Measurements from ENCODE around the gene FJX1.

Gene FJX1

GRCh38 chr11:35623621-35624168, 5.4 kb downstream of the FJX1 start:
- TF ChIP-seq POLR2AphosphoS5 (IDR thresholded peaks at IDR 0.05; ENCODE audit: low read depth, low read length) (no peak), POLR2A (IDR thresholded peaks at IDR 0.05; ENCODE audit: low read depth, low read length) (no peak), TAF1 (IDR thresholded peaks at IDR 0.05; ENCODE audit: borderline replicate concordance, low read depth, low read length) (no peak)
- FAIRE-seq (no peak), DNase-seq (ENCODE audit: insufficient read length) (no peak)

GRCh38 chr11:35624316-35624715, 6.1 kb downstream of the FJX1 start:
- TF ChIP-seq POLR2A (IDR thresholded peaks at IDR 0.05; ENCODE audit: low read depth, low read length), result no peak
- TF ChIP-seq TAF1 (IDR thresholded peaks at IDR 0.05; ENCODE audit: borderline replicate concordance, low read depth, low read length), result no peak
- TF ChIP-seq POLR2AphosphoS5 (IDR thresholded peaks at IDR 0.05; ENCODE audit: low read depth, low read length), result no peak
- no peak for FAIRE-seq
- DNase-seq (ENCODE audit: insufficient read length), result no peak

- FAIRE-seq (no peak), DNase-seq (ENCODE audit: insufficient read length) (no peak)
- no peak for TF ChIP-seq POLR2A (IDR thresholded peaks at IDR 0.05; ENCODE audit: low read depth, low read length)
- no peak for TF ChIP-seq TAF1 (IDR thresholded peaks at IDR 0.05; ENCODE audit: borderline replicate concordance, low read depth, low read length)
- no peak for TF ChIP-seq POLR2AphosphoS5 (IDR thresholded peaks at IDR 0.05; ENCODE audit: low read depth, low read length)
Observed at GRCh38 chr11:35624781-35625180, 6.5 kb downstream of the FJX1 start.

- FAIRE-seq (no peak), DNase-seq (ENCODE audit: insufficient read length) (no peak)
- TF ChIP-seq POLR2A (IDR thresholded peaks at IDR 0.05; ENCODE audit: low read depth, low read length) (no peak), POLR2AphosphoS5 (IDR thresholded peaks at IDR 0.05; ENCODE audit: low read depth, low read length) (no peak)
Observed at GRCh38 chr11:35626501-35626900, 8.2 kb downstream of the FJX1 start.

GRCh38 chr11:35629511-35629910, 11.3 kb downstream of the FJX1 start:
- TF ChIP-seq POLR2AphosphoS5 (IDR thresholded peaks at IDR 0.05; ENCODE audit: low read depth, low read length) (no peak), TAF1 (IDR thresholded peaks at IDR 0.05; ENCODE audit: borderline replicate concordance, low read depth, low read length) (no peak), POLR2A (IDR thresholded peaks at IDR 0.05; ENCODE audit: low read depth, low read length) (no peak)
- no peak for FAIRE-seq
- DNase-seq (ENCODE audit: insufficient read length), result no peak

GRCh38 chr11:35629914-35630313, 11.7 kb downstream of the FJX1 start:
- no peak for FAIRE-seq

GRCh38 chr11:35631891-35632290, 13.6 kb downstream of the FJX1 start:
- TF ChIP-seq POLR2A (IDR thresholded peaks at IDR 0.05; ENCODE audit: low read depth, low read length) (no peak), POLR2AphosphoS5 (IDR thresholded peaks at IDR 0.05; ENCODE audit: low read depth, low read length) (no peak), TAF1 (IDR thresholded peaks at IDR 0.05; ENCODE audit: borderline replicate concordance, low read depth, low read length) (no peak)
- DNase-seq (ENCODE audit: insufficient read length), result no peak
- no peak for FAIRE-seq

More at GRCh38 chr11:35629914-35630313, 11.7 kb downstream of the FJX1 start:
- TF ChIP-seq TAF1 (IDR thresholded peaks at IDR 0.05; ENCODE audit: borderline replicate concordance, low read depth, low read length) (no peak), POLR2A (IDR thresholded peaks at IDR 0.05; ENCODE audit: low read depth, low read length) (no peak), POLR2AphosphoS5 (IDR thresholded peaks at IDR 0.05; ENCODE audit: low read depth, low read length) (no peak)
- no peak for DNase-seq (ENCODE audit: insufficient read length)

- TF ChIP-seq POLR2A (IDR thresholded peaks at IDR 0.05; ENCODE audit: low read depth, low read length) (no peak), TAF1 (IDR thresholded peaks at IDR 0.05; ENCODE audit: borderline replicate concordance, low read depth, low read length) (no peak), POLR2AphosphoS5 (IDR thresholded peaks at IDR 0.05; ENCODE audit: low read depth, low read length) (no peak)
- DNase-seq (ENCODE audit: insufficient read length) (no peak), FAIRE-seq (peak; percentile 14)
Observed at GRCh38 chr11:35632301-35632700, 14.0 kb downstream of the FJX1 start.

- TF ChIP-seq POLR2AphosphoS5 (IDR thresholded peaks at IDR 0.05; ENCODE audit: low read depth, low read length) (no peak), POLR2A (IDR thresholded peaks at IDR 0.05; ENCODE audit: low read depth, low read length) (no peak), TAF1 (IDR thresholded peaks at IDR 0.05; ENCODE audit: borderline replicate concordance, low read depth, low read length) (no peak)
- DNase-seq (ENCODE audit: insufficient read length) (no peak), FAIRE-seq (no peak)
Observed at GRCh38 chr11:35633827-35634423, 15.7 kb downstream of the FJX1 start.

GRCh38 chr11:35635933-35636332, 17.7 kb downstream of the FJX1 start:
- TF ChIP-seq TAF1 (IDR thresholded peaks at IDR 0.05; ENCODE audit: borderline replicate concordance, low read depth, low read length) (no peak), POLR2AphosphoS5 (IDR thresholded peaks at IDR 0.05; ENCODE audit: low read depth, low read length) (no peak), POLR2A (IDR thresholded peaks at IDR 0.05; ENCODE audit: low read depth, low read length) (no peak)
- DNase-seq (ENCODE audit: insufficient read length) (no peak), FAIRE-seq (no peak)

- TF ChIP-seq POLR2A (IDR thresholded peaks at IDR 0.05; ENCODE audit: low read depth, low read length), result no peak
- no peak for TF ChIP-seq POLR2AphosphoS5 (IDR thresholded peaks at IDR 0.05; ENCODE audit: low read depth, low read length)
- TF ChIP-seq TAF1 (IDR thresholded peaks at IDR 0.05; ENCODE audit: borderline replicate concordance, low read depth, low read length), result no peak
- FAIRE-seq (no peak), DNase-seq (ENCODE audit: insufficient read length) (no peak)
Observed at GRCh38 chr11:35639591-35640179, 21.4 kb downstream of the FJX1 start.

Data from GM12892 (cell line).